SIG-M5 treated with dmso at 0.1 percent for 504 hours (cell line): ENCODE measurements around the gene PTPRG.
"Not testable (repeated sequence)": the region's sequence is repeated elsewhere in the genome, so short reads cannot be mapped to it uniquely, and the experiment has no call there.

Source experiments
- DNase-seq: peaks from one replicate; lab custom pipeline; 2025; ENCODE audit not compliant: unreplicated experiment; lab: John Stamatoyannopoulos, UW

PTPRG gene

GRCh38 chr3:61561374-61562041 lies at the start of gene PTPRG:
TSS of gene PTPRG (plus strand) at chr3:61561571. CDS start at chr3:61562288, 717 bp downstream.
- peak; percentile 9 for DNase-seq

GRCh38 chr3:61518590-61518989 lies 42.8 kb upstream of the PTPRG start:
- DNase-seq, result no peak

GRCh38 chr3:61520966-61521628 lies 40.3 kb upstream of the PTPRG start:
- DNase-seq, result no peak

- DNase-seq, result no peak
Observed at GRCh38 chr3:61522060-61522459, 39.3 kb upstream of the PTPRG start.

GRCh38 chr3:61522626-61523025 lies 38.7 kb upstream of the PTPRG start:
- no peak for DNase-seq

GRCh38 chr3:61524933-61525332 lies 36.4 kb upstream of the PTPRG start:
- DNase-seq, result no peak

- DNase-seq, result no peak
Observed at GRCh38 chr3:61526308-61526707, 35.1 kb upstream of the PTPRG start.

GRCh38 chr3:61527011-61527410 lies 34.4 kb upstream of the PTPRG start:
- DNase-seq, result no peak

- no peak for DNase-seq
Observed at GRCh38 chr3:61530355-61530754, 31.0 kb upstream of the PTPRG start.

- no peak for DNase-seq
Observed at GRCh38 chr3:61531528-61531927, 29.8 kb upstream of the PTPRG start.

GRCh38 chr3:61532739-61533500 lies 28.5 kb upstream of the PTPRG start:
- DNase-seq, result no peak

GRCh38 chr3:61535826-61536225 lies 25.5 kb upstream of the PTPRG start:
- DNase-seq, result no peak

GRCh38 chr3:61537366-61537765 lies 24.0 kb upstream of the PTPRG start:
- DNase-seq, result no peak

GRCh38 chr3:61538486-61538885 lies 22.9 kb upstream of the PTPRG start:
- no peak for DNase-seq

- DNase-seq, result no peak
Observed at GRCh38 chr3:61541694-61542093, 19.7 kb upstream of the PTPRG start.

GRCh38 chr3:61545716-61546115 lies 15.7 kb upstream of the PTPRG start:
- DNase-seq, result no peak

GRCh38 chr3:61547625-61548024 lies 13.7 kb upstream of the PTPRG start:
- DNase-seq, result no peak

- DNase-seq, result not testable (repeated sequence)
Observed at GRCh38 chr3:61552704-61553103, 8.7 kb upstream of the PTPRG start.

- no peak for DNase-seq
Observed at GRCh38 chr3:61559136-61559731, 2.1 kb upstream of the PTPRG start.

GRCh38 chr3:61560517-61561373 lies 626 bp upstream of the PTPRG start:
- peak; percentile 30 for DNase-seq
